Keratinocyte (primary cell): ENCODE results near the gene CACNG4.

Experiments used
- CTCF ChIP-seq, 3 experiments: IDR thresholded peaks in 1 of 3; conservative IDR thresholded peaks in 1 of 3; optimal IDR thresholded peaks in 1 of 3; 2 replicates in 2 of 3; 3 replicates in 1 of 3; pipeline versions ENCODE3 to v1.5.1; 2011; ENCODE audit warnings: low read length in 3 of 3, mild to moderate bottlenecking in 3 of 3, moderate library complexity in 2 of 3, control low read depth in 1 of 3, inconsistent platforms in 1 of 3; ENCODE audit not compliant: insufficient read depth in 2 of 3; ENCODE audit errors: extremely low read depth in 1 of 3
- EZH2 ChIP-seq: IDR thresholded peaks from one replicate; pipeline ENCODE4 v1.6.1; 2012; ENCODE audit warnings: inconsistent platforms, mild to moderate bottlenecking, low read length, moderate library complexity

DNA sequence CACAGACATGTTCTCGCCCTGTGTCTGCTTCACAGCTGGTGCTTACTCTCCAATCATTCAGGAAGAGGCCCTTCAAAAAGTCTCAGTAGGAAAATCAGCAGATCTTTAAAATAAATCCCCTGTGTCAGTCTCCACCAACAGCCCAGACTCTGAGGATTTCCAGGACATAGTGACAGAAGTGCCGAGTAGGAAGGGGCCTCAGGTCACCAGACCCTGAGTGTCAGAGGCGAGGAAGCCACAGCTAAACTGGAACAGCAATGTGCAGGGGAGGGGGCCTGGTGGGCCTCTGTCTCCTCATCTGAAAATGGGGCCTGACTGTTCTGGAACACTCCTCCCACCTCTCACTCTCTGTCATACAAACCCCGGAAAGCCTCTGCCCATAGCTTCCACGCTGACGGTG lies 6.3 kb downstream of the CACNG4 start:
- TF ChIP-seq CTCF (optimal IDR thresholded peaks at IDR 0.05 in 1 of 3, IDR thresholded peaks at IDR 0.05 in 1 of 3, conservative IDR thresholded peaks at IDR 0.05 in 1 of 3; ENCODE audit: extremely low read depth in 1 of 3, insufficient read depth in 2 of 3, low read length in 3 of 3): no peak
- TF ChIP-seq EZH2: no peak
